ENCODE data around the gene ZC2HC1B. TPM values are rescaled to one million over a fixed set of nuclear protein-coding genes. Genes with fewer than 3 reads are reported as not detected.

ZC2HC1B gene
- total and polyA plus RNA-seq, 2 of the 8 experiments (the other 6 are each of a cell fraction or from before 2014, with no cell fraction given) = not detected

DNA sequence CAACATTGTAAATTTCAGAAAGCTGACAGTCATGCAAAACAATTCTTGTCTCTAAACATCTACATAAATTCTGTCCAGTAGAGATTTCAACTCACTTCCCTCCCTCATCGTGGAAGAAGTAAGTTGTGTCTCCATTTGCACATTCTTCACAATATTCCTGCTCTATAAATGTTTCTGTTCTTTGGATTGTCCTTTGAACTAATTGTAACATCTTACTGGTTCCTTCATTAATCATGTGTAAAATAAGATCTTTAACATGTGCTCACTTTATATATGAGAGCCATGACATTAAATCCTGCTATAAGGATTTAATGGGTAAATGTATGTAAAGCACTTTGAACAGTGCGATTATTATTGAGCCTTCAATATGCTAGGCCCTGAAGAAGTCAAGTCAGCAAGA, 28.1 kb upstream of the ZC2HC1B start:
- H3K14ac ChIP-seq (ENCODE audit: insufficient read length) = no peak overlapping the region
- H2BK12ac ChIP-seq (ENCODE audit: low read depth, low read length) = no peak overlapping the region
- 82% methylated on average over 2 of the region's 2 CpGs; no CpG with 5 or more reads in 1 of the 2 experiments for WGBS, 2 experiments (ENCODE audit: extremely low coverage in 1 of 2, insufficient coverage in 1 of 2, insufficient read length in 1 of 2, insufficient replicate concordance in 2 of 2, low coverage in 1 of 2, low lambda C conversion rate in 2 of 2, missing lambda C conversion rate in 1 of 2)
- H3K27me3 ChIP-seq (replicated peaks in 1 of 4; ENCODE audit: control insufficient read depth in 3 of 4, extremely low read depth in 1 of 4, insufficient read depth in 3 of 4, low read length in 3 of 4) = no peaks in the 10 kb centered on the region
- no peak overlapping the region for H2AK5ac ChIP-seq (ENCODE audit: low read depth, low read length)
- no peak overlapping the region for H4K5ac ChIP-seq (ENCODE audit: insufficient read length, low read depth, low read length)
- no peak overlapping the region for H3K9ac ChIP-seq (replicated peaks in 1 of 4; ENCODE audit: extremely low read depth in 1 of 4, low read depth in 3 of 4, low read length in 3 of 4)
- H4K8ac ChIP-seq (ENCODE audit: extremely low read depth, insufficient read depth, low read length) = no peak overlapping the region
- H2AFZ ChIP-seq (ENCODE audit: low read length) = no peak overlapping the region
- ChIA-PET CTCF (ENCODE audit: partially characterized antibody) (interaction anchor here (0.6 to 1.3 kb wide), 3 partner anchors 27 to 261 kb away, joined by 3 read pairs; no protein-coding TSS in a partner anchor), POLR2A (ENCODE audit: partially characterized antibody) (interaction anchor here (0.6 to 2.5 kb wide), 4 partner anchors 7 to 89 kb away, joined by 4 to 7 read pairs (median 5); partner anchors contain the start of gene LTV1)
- H3K79me2 ChIP-seq (ENCODE audit: control insufficient read depth in 1 of 2, insufficient read depth in 2 of 2, low read length in 2 of 2) = no peaks in the 10 kb centered on the region
- H3K4ac ChIP-seq (replicated peaks; ENCODE audit: insufficient read length, low read depth, low read length) = no peak overlapping the region
- H4K91ac ChIP-seq (replicated peaks; ENCODE audit: insufficient read length, low read length) = no peak overlapping the region
- H3K36me3 ChIP-seq (ENCODE audit: control insufficient read depth in 2 of 4, insufficient read depth in 4 of 4, low read length in 3 of 4) = peaks cover 0 to 5% (median 0%) of the 10 kb centered on the region in 4 experiments; a peak in 1 of 8 replicates
- H2BK5ac ChIP-seq (ENCODE audit: low read depth, low read length) = no peak overlapping the region
- H2BK15ac ChIP-seq (ENCODE audit: low read length) = no peak overlapping the region
- H3K23ac ChIP-seq (ENCODE audit: insufficient read length) = no peak overlapping the region
- FAIRE-seq (no peak), DNase-seq (ENCODE audit: low read depth in 1 of 2, low spot score in 2 of 2) (no peak)
- no peak overlapping the region for H3K27ac ChIP-seq (ENCODE audit: low read depth, low read length)
- H3K56ac ChIP-seq (replicated peaks; ENCODE audit: insufficient read length, low read depth, low read length) = no peak overlapping the region
- no peaks in the 10 kb centered on the region for H3K9me3 ChIP-seq (ENCODE audit: insufficient read depth in 2 of 2, low read depth in 1 of 2, low read length in 1 of 2)
- no peak overlapping the region for H2BK20ac ChIP-seq (ENCODE audit: low read length)
- H3K79me1 ChIP-seq (ENCODE audit: low read depth, low read length) = no peaks in the 10 kb centered on the region
- H4K20me1 ChIP-seq (replicated peaks in 1 of 2; ENCODE audit: control insufficient read depth in 1 of 2, insufficient read depth in 2 of 2, low read length in 2 of 2) = no peaks in the 10 kb centered on the region
- TF ChIP-seq BACH1 (IDR thresholded peaks at IDR 0.05; ENCODE audit: low read length) (no peak), KDM1A (IDR thresholded peaks at IDR 0.05; ENCODE audit: borderline replicate concordance, low read length) (no peak), CEBPB (IDR thresholded peaks at IDR 0.05; ENCODE audit: low read depth, low read length) (no peak), CTBP2 (IDR thresholded peaks at IDR 0.05; ENCODE audit: borderline replicate concordance, insufficient read depth, insufficient read length, low read length) (no peak), CHD2 (IDR thresholded peaks at IDR 0.05; ENCODE audit: low read length) (no peak), SIX5 (IDR thresholded peaks at IDR 0.05; ENCODE audit: low read depth, low read length) (no peak), RAD21 (IDR thresholded peaks at IDR 0.05 in 1 of 2, conservative IDR thresholded peaks at IDR 0.05 in 1 of 2; ENCODE audit: low read depth in 2 of 2, low read length in 2 of 2) (no peak), ATF2 (IDR thresholded peaks at IDR 0.05; ENCODE audit: low read length) (no peak)
- no peak overlapping the region for H3K4me2 ChIP-seq (ENCODE audit: insufficient read depth in 1 of 2, low read depth in 2 of 2, low read length in 2 of 2)
- no peak overlapping the region for H3K4me3 ChIP-seq (ENCODE audit: extremely low read depth in 1 of 4, insufficient read depth in 2 of 4, low read depth in 3 of 4, low read length in 4 of 4)
- H3K4me1 ChIP-seq (replicated peaks in 1 of 4; ENCODE audit: control insufficient read depth in 3 of 4, insufficient read depth in 4 of 4, low read length in 3 of 4) = no peaks in the 10 kb centered on the region
- no peak overlapping the region for H3K18ac ChIP-seq (ENCODE audit: extremely low read depth, low read length)
- no peak overlapping the region for H2BK120ac ChIP-seq (replicated peaks; ENCODE audit: low read depth, low read length)
- no peaks in the 10 kb centered on the region for H3K23me2 ChIP-seq (ENCODE audit: low read depth, low read length)
